Hepatocyte (in vitro differentiated cells): ENCODE measurements around the gene NEDD8. TPM values are rescaled to one million over a fixed set of nuclear protein-coding genes. Genes with fewer than 3 reads are reported as not detected.

Experiments used
- DNase-seq: peaks from one replicate; pipeline ENCODE4 v3.0.0-alpha.2; 2016; ENCODE audit warnings: low spot score
- H2AFZ ChIP-seq: fragments of 200-600 bp; sonication (generic); 2 replicates; pipeline ENCODE4 v1.6.0; 2016; ENCODE audit warnings: antibody characterized with exemption, mild to moderate bottlenecking
- H3K27ac ChIP-seq: fragments of 200-600 bp; sonication (generic); 2 replicates; pipeline ENCODE4 v1.5.1; 2016; ENCODE audit warnings: mild to moderate bottlenecking
- H3K27me3 ChIP-seq: fragments of 200-600 bp; sonication (generic); 2 replicates; pipeline ENCODE4 v1.6.1; 2016
- H3K36me3 ChIP-seq: fragments of 200-600 bp; sonication (generic); replicated peaks from 2 replicates; pipeline ENCODE4 v1.5.1; 2016; ENCODE audit warnings: low read depth; ENCODE audit not compliant: insufficient read depth
- H3K4me1 ChIP-seq: fragments of 200-600 bp; sonication (generic); 2 replicates; pipeline ENCODE4 v1.5.1; 2016; ENCODE audit warnings: mild to moderate bottlenecking, moderate library complexity; ENCODE audit not compliant: insufficient read depth
- H3K4me2 ChIP-seq: fragments of 200-600 bp; sonication (generic); 2 replicates; pipeline ENCODE4 v1.6.0; 2016
- H3K4me3 ChIP-seq: fragments of 200-600 bp; sonication (generic); 2 replicates; pipeline ENCODE4 v1.5.1; 2016; ENCODE audit warnings: mild to moderate bottlenecking
- H3K79me2 ChIP-seq: fragments of 200-600 bp; sonication (generic); 2 replicates; pipeline ENCODE4 v1.6.0; 2017; ENCODE audit warnings: mild to moderate bottlenecking
- H3K9me2 ChIP-seq: fragments of 200-600 bp; sonication (generic); replicated peaks from 2 replicates; pipeline ENCODE4 v1.6.0; 2017; ENCODE audit warnings: mild to moderate bottlenecking; ENCODE audit not compliant: insufficient read depth
- H3K9me3 ChIP-seq: fragments of 200-600 bp; sonication (generic); 2 replicates; pipeline ENCODE4 v1.5.1; 2016; ENCODE audit warnings: low read depth, mild to moderate bottlenecking
- H4K20me1 ChIP-seq: fragments of 200-600 bp; sonication (generic); 2 replicates; pipeline ENCODE4 v1.6.0; 2016; ENCODE audit warnings: mild to moderate bottlenecking; ENCODE audit not compliant: insufficient read depth, poor library complexity, severe bottlenecking
- CTCF ChIP-seq: fragments of 200-600 bp; sonication (generic); IDR thresholded peaks from 2 replicates; pipeline ENCODE4 v1.5.1; 2016; ENCODE audit warnings: antibody characterized with exemption, mild to moderate bottlenecking; ENCODE audit not compliant: poor library complexity
- EZH2 ChIP-seq: fragments of 200-600 bp; sonication (generic); IDR thresholded peaks from 2 replicates; pipeline ENCODE4 v1.6.1; 2016; ENCODE audit warnings: antibody characterized with exemption, mild to moderate bottlenecking, borderline replicate concordance
- EZH2phosphoT487 ChIP-seq: fragments of 200-600 bp; sonication (generic); IDR thresholded peaks from one replicate; pipeline ENCODE4 v1.6.1; 2018; ENCODE audit warnings: antibody characterized with exemption, mild to moderate bottlenecking, low read depth, moderate library complexity; ENCODE audit not compliant: unreplicated experiment, severe bottlenecking
- WGBS: methylation state at CpG from one replicate; pipeline ENCODE4 v1.1.6; 2016; ENCODE audit warnings: low lambda C conversion rate; ENCODE audit errors: missing lambda C conversion rate; 5-methylcytosine and 5-hydroxymethylcytosine counted together
- polyA plus RNA-seq: library from polyadenylated mRNA; unstranded; fragments of >200 nt; fragmentation: Nextera tagmentation; extraction: Ambion mirVana; gene quantifications from 2 replicates; pipeline ENCODE4 v1.2.1, GENCODE V29; 2016
- total RNA-seq: library from RNA; depleted of rRNA; stranded (reverse); fragments of >200 nt; gene quantifications from 2 replicates; pipeline ENCODE4 v1.2.3, GENCODE V29; 2014

Gene NEDD8
- total and polyA plus RNA-seq, 2 experiments from 2014 or later = 162 to 326 TPM

DNA sequence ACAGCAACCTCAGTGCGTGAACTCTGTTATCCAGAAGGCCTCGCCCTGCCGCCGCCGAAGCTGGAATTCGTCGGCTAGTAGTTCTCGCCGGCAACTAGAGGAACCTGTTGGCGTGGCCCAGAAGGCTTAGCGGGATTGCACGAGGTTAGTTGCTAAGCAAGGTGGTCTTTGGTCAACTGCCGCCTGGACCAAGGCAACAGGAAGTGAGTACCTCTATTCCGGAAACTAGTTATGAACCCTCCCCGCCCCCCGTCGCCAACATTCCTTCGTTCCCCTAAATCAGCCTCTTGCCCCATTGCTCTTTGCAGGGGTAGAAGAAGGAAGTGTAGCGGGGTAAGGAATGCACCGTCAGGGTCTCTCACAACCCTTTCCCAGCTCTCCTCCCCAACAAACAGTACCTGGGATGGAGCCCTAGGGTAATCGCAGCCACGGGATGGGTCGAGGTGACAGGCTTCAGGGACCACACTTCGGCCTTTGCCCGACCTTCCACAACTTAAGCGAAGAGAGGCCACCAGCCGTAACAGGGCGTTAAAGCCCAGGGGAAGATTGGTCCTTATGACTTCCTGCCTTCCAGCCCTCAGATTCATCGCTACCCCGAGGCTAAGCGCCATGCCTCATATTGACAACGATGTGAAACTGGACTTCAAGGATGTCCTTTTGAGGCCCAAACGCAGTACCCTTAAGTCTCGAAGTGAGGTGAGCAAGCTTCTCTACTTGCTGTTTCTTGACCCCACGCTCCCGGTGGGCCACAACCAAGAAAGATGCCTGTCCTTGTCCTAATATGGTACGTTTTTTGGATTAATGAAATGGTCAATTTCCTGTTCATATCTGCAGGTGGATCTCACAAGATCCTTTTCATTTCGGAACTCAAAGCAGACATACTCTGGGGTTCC is 724 bp upstream of the NEDD8 start, which contains the start of gene GMPR2:
GMPR2 (plus strand) TSS at position 285 of the 893 bp plus-strand sequence; CDS start at position 610, 325 bp downstream.
- Histone ChIP-seq H3K27me3 (no peaks in the 10 kb centered on the region), H3K36me3 (no peaks in the 10 kb centered on the region), H2AFZ (peak within 1 kb of the TSS; percentile 98), H3K79me2 (peaks cover 67% of the 10 kb centered on the region), H3K9me2 (no peaks in the 10 kb centered on the region), H3K9me3 (no peaks in the 10 kb centered on the region), H3K4me3 (peak within 1 kb of the TSS; percentile 96), H3K4me1 (peaks cover 20% of the 10 kb centered on the region), H3K27ac (peak within 1 kb of the TSS; percentile 96), H4K20me1 (no peaks in the 10 kb centered on the region), H3K4me2 (peak within 1 kb of the TSS; percentile 87)
- DNase-seq = peak; percentile 26
- 10% methylated on average over 38 of the region's 38 CpGs for WGBS
- TF ChIP-seq EZH2 (no peak), EZH2phosphoT487 (no peak), CTCF (no peak)

DNA sequence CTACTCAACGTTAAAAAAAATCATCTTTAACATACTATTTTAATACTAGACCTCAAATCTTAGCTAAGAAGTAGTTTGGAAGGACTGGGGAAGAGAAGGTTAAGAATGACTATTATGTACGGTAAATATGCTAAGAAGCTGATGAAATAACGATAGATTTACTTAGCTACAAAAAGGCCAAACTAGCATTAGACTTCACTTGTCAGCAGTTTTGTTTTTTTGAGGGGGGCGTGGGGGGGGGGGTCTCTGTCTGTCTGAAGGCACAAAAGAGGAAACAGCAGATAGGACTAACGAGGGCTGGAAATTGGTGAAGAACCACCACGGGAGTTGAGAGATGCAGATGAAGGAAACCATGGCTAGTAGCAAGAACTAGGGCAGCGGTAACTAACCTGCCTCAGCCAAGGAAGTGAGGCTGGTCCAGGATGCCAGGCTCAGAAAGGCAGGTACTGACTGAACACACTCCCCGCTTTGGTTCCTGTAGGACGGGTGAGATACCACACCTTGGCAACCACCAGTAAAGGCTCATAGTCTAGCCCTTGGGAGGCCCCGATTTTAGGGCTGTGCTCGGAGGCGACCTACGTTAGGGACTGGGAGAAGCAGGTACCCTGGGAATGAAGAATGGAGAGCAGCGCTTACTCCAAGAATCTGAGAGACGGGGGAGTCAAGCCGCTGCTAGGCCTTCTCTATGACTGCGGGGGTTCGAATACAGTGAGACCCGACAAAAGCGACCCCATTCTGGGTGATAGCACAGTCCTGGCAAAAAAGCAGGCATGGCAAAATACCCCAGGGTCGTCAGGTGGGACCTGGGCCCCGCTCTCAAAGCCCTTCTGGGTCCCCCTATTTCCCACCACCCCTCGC is 675 bp downstream of the NEDD8 start:
- Histone ChIP-seq H3K4me2 (peak overlapping the region; percentile 87), H2AFZ (peak overlapping the region; percentile 98), H3K9me3 (no peaks in the 10 kb centered on the region), H3K9me2 (no peaks in the 10 kb centered on the region), H3K4me3 (peak overlapping the region; percentile 96), H3K4me1 (peaks cover 20% of the 10 kb centered on the region), H3K27ac (peak overlapping the region; percentile 96), H3K79me2 (peaks cover 81% of the 10 kb centered on the region), H3K27me3 (no peaks in the 10 kb centered on the region), H3K36me3 (no peaks in the 10 kb centered on the region), H4K20me1 (no peaks in the 10 kb centered on the region)
- TF ChIP-seq EZH2phosphoT487 (no peak), CTCF (no peak), EZH2 (no peak)
- no peak for DNase-seq
- WGBS = 15% methylated on average over 23 of the region's 23 CpGs

GRCh38 chr14:24228902-24229301 is 3.3 kb downstream of the NEDD8 start:
- H3K79me2 ChIP-seq = peaks cover 86% of the 10 kb centered on the region
- H3K4me1 ChIP-seq = peaks cover 15% of the 10 kb centered on the region
- no peak overlapping the region for H3K4me2 ChIP-seq
- H3K9me3 ChIP-seq = no peaks in the 10 kb centered on the region
- H2AFZ ChIP-seq = no peak overlapping the region
- H3K27ac ChIP-seq = no peak overlapping the region
- no peaks in the 10 kb centered on the region for H3K27me3 ChIP-seq
- no peaks in the 10 kb centered on the region for H3K36me3 ChIP-seq
- no peak overlapping the region for H3K4me3 ChIP-seq
- no peaks in the 10 kb centered on the region for H3K9me2 ChIP-seq
- TF ChIP-seq CTCF = no peak
- TF ChIP-seq EZH2phosphoT487 = no peak
- no peak for TF ChIP-seq EZH2
- no peaks in the 10 kb centered on the region for H4K20me1 ChIP-seq
- 100% methylated on average over 1 of the region's 1 CpG for WGBS
- no peak for DNase-seq
